HG02884 (cell line): Measurements from ENCODE around the gene PXDC1.
"Not testable (repeated sequence)": the region's sequence is repeated elsewhere in the genome, so short reads cannot be mapped to it uniquely, and the experiment has no call there.

Source experiments
- ATAC-seq: cut with Tn5 transposase; IDR thresholded peaks from one replicate; pipeline ENCODE4 v1.9.1; 2021; ENCODE audit warnings: mild to moderate bottlenecking, moderate library complexity; ENCODE audit not compliant: unreplicated experiment

PXDC1 gene

GRCh38 chr6:3764516-3765335, 13.2 kb upstream of the PXDC1 start:
- ATAC-seq, result no peak

DNA sequence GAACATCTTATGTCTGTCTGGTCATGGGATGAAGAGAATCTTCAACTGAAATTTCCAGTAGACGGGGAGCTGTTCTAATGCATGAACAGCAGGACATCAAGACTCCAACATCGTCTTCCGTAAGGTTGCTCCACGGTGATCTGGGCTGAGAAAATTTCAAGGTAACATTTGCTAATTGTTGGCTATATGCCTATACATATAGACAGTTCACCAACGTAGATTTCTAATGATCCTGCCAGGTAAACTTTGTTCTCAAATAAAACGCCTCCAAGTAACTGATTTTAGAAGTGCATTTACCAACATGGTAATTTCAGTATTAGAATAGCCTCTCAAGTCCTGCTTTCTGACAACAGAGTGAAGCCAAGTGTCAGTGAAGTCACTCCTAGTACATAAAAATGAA, 11.3 kb upstream of the PXDC1 start:
- no peak for ATAC-seq

GRCh38 chr6:3762359-3762758, 10.8 kb upstream of the PXDC1 start:
- ATAC-seq, result no peak

GRCh38 chr6:3761989-3762270, 10.4 kb upstream of the PXDC1 start:
- no peak for ATAC-seq

GRCh38 chr6:3759646-3760232, 8.2 kb upstream of the PXDC1 start:
- no peak for ATAC-seq

- no peak for ATAC-seq
Measured at GRCh38 chr6:3758842-3759144, 7.3 kb upstream of the PXDC1 start.

DNA sequence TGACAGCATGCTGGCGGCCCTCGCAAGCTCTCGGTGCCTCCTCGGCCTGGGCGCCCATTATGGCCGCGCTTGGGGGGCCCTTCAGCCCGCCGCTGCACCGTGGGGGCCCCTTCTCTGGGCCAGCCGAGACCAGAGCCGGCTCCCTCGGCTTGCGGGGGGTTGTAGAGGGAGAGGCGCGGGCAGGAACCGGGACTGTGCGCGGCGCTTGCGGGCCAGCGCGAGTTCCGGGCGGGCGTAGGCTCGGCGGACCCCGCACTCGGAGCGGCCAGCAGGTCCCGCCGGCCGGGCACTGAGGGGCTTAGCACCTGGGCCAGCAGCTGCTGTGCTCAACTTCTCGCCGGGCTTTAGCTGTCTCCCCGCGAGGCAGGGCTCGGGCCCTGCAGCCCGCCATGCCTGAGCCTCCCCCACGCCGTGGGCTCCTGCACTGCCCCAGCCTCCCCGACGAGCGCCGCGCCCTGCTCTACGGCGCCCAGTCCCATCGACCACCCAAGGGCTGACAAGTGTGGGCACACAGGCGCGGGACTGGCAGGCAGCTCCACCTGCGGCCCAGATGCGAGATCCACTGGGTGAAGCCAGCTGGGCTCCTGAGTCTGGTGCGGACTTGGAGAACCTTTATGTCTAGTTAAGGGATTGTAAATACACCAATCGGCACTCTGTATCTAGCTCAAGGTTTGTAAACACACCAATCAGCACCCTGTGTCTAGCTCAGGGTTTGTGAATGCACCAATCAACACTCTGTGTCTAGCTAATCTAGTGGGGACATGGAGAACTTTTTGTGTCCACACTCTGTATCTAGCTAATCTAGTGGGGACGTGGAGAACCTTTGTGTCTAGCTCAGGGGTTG, 6.7 kb upstream of the PXDC1 start:
- ATAC-seq, result not testable (repeated sequence)

DNA sequence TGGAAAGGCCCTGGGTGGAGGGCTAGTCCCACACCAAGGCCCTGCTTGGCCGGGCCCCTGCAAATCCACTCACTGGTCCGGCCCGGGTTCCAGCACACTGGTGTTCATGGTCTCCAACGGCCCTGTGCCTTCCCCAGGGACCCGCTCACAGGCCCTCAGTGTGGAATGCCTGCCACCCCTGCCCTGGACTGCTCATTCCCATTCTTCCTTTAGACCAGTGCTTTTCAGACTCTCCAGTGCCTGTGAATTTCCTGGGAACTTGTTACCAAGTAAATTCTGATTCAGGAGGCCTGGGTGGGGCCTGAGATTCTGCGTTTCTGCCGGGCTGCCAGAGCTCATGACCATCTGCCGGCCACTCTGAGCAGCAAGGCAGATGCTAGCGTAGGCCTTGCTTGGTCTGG, 5.7 kb upstream of the PXDC1 start:
- ATAC-seq, result no peak

DNA sequence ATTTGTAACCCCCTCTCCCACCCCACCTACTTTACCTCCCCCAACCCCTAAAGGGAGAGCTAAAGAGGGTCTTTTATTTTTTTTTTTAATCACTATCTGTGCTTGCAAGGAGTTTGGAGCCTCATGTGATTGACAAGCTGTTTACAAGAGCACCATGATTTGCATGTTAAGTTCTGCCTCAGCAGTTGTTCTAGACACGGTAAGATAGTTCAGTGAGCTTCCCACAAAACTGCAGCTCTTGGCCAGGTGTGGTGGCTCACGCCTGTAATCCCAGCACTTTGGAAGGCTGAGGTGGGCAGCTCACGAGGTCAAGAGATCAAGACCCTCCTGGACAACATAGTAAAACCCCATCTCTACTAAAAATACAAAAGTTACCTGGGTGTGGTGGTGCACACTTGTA, 5.0 kb upstream of the PXDC1 start:
- no peak for ATAC-seq

DNA sequence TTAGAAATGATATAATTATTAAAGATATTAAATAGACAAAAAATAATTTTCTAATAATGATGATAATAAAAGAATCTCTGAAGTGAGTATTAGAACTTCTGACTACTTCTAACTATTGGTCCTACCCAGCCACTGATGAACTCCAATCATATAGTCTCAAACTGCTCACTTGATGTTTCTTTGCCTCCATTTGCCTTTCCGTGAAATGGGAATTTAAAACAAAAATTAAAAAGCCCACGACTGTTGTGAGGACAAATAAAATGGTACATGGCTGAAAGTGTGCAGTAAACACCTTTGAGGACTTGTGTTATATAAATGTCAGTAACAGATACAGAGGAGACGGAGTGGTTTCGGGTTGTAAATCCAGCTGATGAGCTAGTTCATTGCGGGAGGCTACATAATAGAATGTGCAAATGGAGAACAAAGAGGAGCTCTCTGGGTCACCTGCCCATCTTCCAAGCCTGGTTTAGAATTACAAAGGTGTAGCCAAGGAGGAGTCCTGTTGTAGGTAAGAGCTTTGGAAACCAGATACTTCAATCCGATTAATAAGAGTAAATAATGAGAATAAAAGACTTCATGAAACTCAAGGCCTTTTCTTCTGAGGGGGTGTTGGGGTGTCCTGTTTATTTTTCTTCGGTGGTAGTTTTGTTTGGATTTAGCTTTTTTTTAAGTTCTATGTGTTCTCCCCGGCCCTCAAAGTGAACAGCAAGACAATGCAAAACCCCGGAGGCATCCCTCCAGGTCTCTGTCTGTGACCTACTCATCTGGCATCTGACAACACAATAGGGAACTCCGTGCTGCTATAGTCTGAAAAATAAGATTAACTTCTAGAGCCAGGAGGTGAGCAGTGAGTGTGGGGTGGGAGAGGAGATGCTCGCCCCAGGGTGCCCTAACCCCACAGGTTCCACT, 4.4 kb upstream of the PXDC1 start:
- no peak for ATAC-seq

DNA sequence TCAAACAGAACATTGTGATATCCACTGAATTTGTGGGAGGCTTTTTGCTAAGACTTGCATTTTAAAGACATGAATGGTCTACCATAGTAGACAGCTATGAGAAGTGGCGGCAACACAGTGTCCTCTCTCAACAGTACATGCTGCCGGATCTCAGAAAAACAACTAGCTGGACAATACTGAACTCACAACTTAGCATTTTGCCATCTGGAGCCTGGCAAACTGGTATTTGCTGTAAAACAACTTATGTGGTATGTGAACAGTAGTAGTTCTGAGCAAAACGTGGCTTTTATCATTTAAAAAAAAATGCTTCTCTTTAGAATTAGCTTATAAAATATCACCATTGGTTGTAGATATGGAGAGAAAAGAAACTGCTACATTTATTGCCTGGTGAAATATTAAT, 3.3 kb upstream of the PXDC1 start:
- no peak for ATAC-seq

- ATAC-seq, result not testable (repeated sequence)
Measured at GRCh38 chr6:3754032-3754725, 2.7 kb upstream of the PXDC1 start.

DNA sequence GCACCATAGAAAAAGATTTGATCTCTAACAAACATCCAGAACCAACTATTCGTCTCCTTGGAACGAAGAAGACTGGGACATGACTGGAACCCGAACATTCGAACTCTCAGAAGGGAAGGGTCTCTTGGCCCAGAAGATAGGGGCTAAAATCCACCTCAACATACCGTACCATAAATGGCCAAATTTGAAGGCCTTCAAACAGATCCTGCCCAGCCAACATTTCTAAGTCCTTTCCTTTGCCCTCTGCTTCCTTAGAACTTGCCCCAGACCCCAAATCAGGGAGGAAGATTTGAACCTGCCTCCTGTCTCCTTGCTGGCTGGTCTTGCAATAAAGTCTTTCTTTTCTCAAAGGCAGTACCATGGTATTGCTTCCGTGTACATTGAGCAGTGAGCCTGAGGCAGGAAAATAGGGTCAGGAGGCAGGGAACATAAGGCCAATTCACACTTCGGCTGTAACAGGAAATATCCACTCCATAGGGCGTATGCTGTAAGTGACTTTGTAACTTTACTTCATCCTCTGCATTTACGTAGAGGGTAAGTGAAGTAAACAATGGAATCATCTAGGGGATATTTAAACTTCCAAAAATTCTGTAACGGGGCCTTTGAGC, 1.8 kb upstream of the PXDC1 start:
- ATAC-seq, result no peak

- no peak for ATAC-seq
Measured at GRCh38 chr6:3752531-3753227, 1.2 kb upstream of the PXDC1 start.

- ATAC-seq, result peak; percentile 54
Measured at GRCh38 chr6:3751730-3752530, 417 bp upstream of the PXDC1 start.

DNA sequence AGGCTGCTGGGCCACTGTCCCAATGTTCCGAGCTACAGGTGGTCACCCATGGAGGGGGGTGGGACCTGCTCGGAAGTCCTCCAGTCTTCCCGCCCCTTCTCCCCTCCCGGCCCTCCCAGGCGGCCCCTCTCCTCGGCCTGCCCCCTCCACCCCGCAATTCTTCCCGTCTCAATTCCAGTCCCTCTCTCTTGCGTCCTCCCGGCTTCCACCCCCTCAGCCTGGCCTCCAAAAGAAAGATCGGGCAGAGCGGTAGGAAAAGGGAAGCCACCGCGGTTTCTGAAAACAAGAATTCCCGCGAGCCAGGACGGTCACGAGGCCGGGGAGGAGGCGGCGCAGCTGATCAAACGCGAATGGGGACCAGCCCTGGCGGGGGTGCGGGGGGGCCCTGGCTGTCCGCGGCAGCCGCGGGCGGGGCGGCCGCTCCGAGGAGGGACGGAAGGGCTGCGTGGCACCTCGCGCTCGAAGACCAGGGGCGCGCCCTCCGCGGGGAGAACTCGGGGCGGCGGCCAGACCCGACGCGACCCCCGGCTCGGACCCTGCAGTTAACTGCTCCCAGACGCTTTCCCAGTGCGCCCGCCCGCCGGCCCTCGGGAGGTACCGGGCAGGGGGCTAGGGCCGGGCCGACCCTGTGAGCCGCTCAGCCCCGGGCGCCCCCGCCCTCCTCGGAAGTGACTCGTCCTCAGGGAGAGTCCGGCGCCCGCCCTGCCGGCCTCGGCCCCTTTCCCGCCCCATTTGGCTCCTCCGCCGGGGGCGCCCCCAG, 1.0 kb downstream of the PXDC1 start:
- ATAC-seq, result no peak

GRCh38 chr6:3749977-3750316, 1.6 kb downstream of the PXDC1 start:
- no peak for ATAC-seq
